ENCODE results near the gene NCOR2. TPM values are rescaled to one million over a fixed set of nuclear protein-coding genes. Genes with fewer than 3 reads are reported as not detected.

The NCOR2 gene
- total RNA-seq, 3 donors from 2014 or later (not counting 1 experiment from before 2014, with no cell fraction given) = 109 to 126 (median 125) TPM

DNA sequence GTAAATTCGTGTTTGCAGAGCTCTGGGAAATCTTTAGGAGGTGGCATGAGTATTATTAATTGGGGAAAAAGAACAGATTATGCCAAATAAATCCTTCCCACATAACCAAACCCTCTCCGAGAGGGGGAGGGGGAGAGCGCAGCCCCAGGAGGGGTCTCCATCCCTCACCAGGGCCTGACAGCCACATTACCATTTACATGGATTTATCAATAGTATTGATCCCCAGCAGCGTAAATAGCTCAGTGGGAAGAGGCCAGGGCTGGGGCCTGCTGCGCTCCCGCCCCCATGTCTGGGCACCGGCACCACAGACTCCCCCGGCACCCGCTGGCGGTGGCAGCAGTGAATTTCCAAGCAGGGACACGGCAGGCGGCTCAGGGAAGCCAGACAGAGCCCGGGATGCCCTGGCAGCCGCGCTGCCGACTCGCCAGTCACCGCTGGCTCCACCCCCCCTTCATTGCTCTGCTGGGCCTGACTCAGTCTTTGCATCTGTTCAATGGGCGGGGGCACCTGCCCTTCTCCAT lies 2.4 kb downstream of the NCOR2 start:
- H3K27ac ChIP-seq (ENCODE audit: low read length) = no peak overlapping the region
- H3K4me1 ChIP-seq (ENCODE audit: control insufficient read depth, insufficient read depth, low read length) = peaks cover 37% of the 10 kb centered on the region
- TF ChIP-seq, protein P1, sequence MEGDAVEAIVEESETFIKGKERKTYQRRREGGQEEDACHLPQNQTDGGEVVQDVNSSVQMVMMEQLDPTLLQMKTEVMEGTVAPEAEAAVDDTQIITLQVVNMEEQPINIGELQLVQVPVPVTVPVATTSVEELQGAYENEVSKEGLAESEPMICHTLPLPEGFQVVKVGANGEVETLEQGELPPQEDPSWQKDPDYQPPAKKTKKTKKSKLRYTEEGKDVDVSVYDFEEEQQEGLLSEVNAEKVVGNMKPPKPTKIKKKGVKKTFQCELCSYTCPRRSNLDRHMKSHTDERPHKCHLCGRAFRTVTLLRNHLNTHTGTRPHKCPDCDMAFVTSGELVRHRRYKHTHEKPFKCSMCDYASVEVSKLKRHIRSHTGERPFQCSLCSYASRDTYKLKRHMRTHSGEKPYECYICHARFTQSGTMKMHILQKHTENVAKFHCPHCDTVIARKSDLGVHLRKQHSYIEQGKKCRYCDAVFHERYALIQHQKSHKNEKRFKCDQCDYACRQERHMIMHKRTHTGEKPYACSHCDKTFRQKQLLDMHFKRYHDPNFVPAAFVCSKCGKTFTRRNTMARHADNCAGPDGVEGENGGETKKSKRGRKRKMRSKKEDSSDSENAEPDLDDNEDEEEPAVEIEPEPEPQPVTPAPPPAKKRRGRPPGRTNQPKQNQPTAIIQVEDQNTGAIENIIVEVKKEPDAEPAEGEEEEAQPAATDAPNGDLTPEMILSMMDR (IDR thresholded peaks at IDR 0.05) = no peak
- Mint-ChIP-seq H3K36me3 (no peaks in the 10 kb centered on the region), H3K4me1 (peaks cover 17 to 35% of the 10 kb centered on the region in 2 donors), H3K27me3 (ENCODE audit: low read depth in 2 of 2) (no peaks in the 10 kb centered on the region), H3K9me3 (no peaks in the 10 kb centered on the region), H3K4me3 (peak overlapping the region; percentile 37), H3K27ac (no peak overlapping the region)
- DNase-seq = no peak
- intact Hi-C loops (cut with micrococcal nuclease) = no loop called here
- no peaks in the 10 kb centered on the region for H3K36me3 ChIP-seq (ENCODE audit: control insufficient read depth, insufficient read depth, low read length)
- no peaks in the 10 kb centered on the region for H3K27me3 ChIP-seq (ENCODE audit: control insufficient read depth, insufficient read depth, low read length)
- H3K4me3 ChIP-seq (ENCODE audit: low read length) = no peak overlapping the region
- H3K9me3 ChIP-seq (ENCODE audit: control insufficient read depth, insufficient read depth, low read length) = no peaks in the 10 kb centered on the region
- 94% methylated on average over 17 of the region's 19 CpGs for WGBS (ENCODE audit: insufficient coverage)
- no peak for ATAC-seq

DNA sequence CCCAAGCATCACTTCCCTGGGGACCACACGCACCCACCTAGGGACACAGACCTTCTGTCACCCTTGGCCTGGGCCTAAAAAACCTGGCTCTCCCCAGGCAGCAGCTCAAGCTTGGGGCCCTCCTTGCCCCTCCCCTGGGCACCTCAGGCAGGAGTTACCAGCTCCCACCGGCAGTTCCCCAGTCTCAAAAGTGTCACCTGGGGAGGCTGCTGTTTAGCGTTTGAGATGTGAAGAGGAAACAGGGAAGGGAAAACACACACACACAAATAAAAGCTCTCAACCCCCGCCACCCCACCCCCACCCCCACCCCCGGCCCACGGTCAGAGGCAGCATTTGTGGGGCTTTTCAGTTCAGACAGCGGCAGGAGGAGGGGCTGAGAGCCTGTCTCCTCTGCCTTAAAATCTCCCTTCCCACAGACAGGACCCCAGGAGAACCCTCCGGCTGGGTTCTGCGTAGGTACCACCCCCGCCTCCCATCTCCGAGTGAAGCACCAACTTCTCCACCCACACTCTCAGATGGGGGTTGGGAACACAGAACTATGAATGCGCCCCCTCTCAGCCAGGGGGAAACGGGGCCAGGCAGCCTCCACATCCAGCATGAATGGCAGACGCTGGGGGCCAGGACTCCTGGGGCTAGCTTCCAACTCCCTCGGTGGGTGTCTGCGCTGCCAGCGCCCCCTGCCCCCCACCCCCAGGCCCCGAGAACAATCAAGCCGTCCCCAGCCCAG lies 3.0 kb downstream of the NCOR2 start:
- Histone ChIP-seq H3K27me3 (ENCODE audit: control insufficient read depth, insufficient read depth, low read length) (no peaks in the 10 kb centered on the region), H3K4me3 (ENCODE audit: low read length) (no peak overlapping the region), H3K4me1 (ENCODE audit: control insufficient read depth, insufficient read depth, low read length) (peaks cover 37% of the 10 kb centered on the region), H3K27ac (ENCODE audit: low read length) (no peak overlapping the region), H3K9me3 (ENCODE audit: control insufficient read depth, insufficient read depth, low read length) (no peaks in the 10 kb centered on the region), H3K36me3 (ENCODE audit: control insufficient read depth, insufficient read depth, low read length) (no peaks in the 10 kb centered on the region)
- H3K4me3 Mint-ChIP-seq = no peak overlapping the region
- DNase-seq (no peak), ATAC-seq (no peak)
- no peaks in the 10 kb centered on the region for H3K36me3 Mint-ChIP-seq
- peaks cover 17 to 35% of the 10 kb centered on the region in 2 donors for H3K4me1 Mint-ChIP-seq
- no peaks in the 10 kb centered on the region for H3K27me3 Mint-ChIP-seq (ENCODE audit: low read depth in 2 of 2)
- no peaks in the 10 kb centered on the region for H3K9me3 Mint-ChIP-seq
- WGBS (ENCODE audit: insufficient coverage) = 46% methylated on average over 12 of the region's 19 CpGs
- intact Hi-C loops (cut with micrococcal nuclease) = no loop called here
- TF ChIP-seq, protein P1 (IDR thresholded peaks at IDR 0.05) = no peak
- H3K27ac Mint-ChIP-seq = no peak overlapping the region

DNA sequence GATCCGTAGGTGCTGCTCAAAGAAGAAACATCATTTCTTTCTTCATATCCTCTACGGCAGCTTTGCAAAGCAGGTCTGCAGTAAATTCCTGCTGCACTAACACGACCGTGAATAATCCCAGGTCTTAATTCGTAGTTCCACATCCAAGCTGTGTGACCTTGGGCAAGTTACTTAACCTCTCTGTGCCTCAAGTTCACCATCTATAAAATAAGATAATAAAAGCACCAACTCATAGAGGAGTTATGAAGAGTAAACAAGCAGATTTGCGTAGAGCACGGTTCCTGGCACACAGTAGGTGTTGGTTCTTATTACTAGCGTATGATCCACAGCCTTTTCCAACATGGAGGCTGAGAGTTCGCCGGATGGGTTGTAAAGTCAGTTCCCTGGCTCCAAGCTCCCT lies 3.6 kb downstream of the NCOR2 start:
- no peak for DNase-seq
- no peaks in the 10 kb centered on the region for H3K9me3 Mint-ChIP-seq
- no peak overlapping the region for H3K27ac Mint-ChIP-seq
- H3K27me3 ChIP-seq (ENCODE audit: control insufficient read depth, insufficient read depth, low read length) = no peaks in the 10 kb centered on the region
- intact Hi-C loops (cut with micrococcal nuclease) = no loop called here
- H3K36me3 ChIP-seq (ENCODE audit: control insufficient read depth, insufficient read depth, low read length) = no peaks in the 10 kb centered on the region
- ATAC-seq = no peak
- H3K4me1 ChIP-seq (ENCODE audit: control insufficient read depth, insufficient read depth, low read length) = peaks cover 31% of the 10 kb centered on the region
- peak overlapping the region; percentile 31 for H3K4me3 Mint-ChIP-seq
- WGBS (ENCODE audit: insufficient coverage) = 94% methylated on average over 10 of the region's 10 CpGs
- no peaks in the 10 kb centered on the region for H3K27me3 Mint-ChIP-seq (ENCODE audit: low read depth in 2 of 2)
- H3K36me3 Mint-ChIP-seq = no peaks in the 10 kb centered on the region
- TF ChIP-seq, protein P1 (IDR thresholded peaks at IDR 0.05) = no peak
- no peaks in the 10 kb centered on the region for H3K9me3 ChIP-seq (ENCODE audit: control insufficient read depth, insufficient read depth, low read length)
- peaks cover 17 to 35% of the 10 kb centered on the region in 2 donors for H3K4me1 Mint-ChIP-seq
- no peak overlapping the region for H3K4me3 ChIP-seq (ENCODE audit: low read length)
- no peak overlapping the region for H3K27ac ChIP-seq (ENCODE audit: low read length)
